AG04449 (cell line): ENCODE results near the gene JUN.

ENCODE experiments used
- CTCF ChIA-PET: fragments of 350-600 bp; formaldehyde crosslinking; extraction: SDS; loops from one replicate; lab custom pipeline; 2021; ENCODE audit warnings: antibody characterized with exemption; lab: Yijun Ruan, JAX
- POLR2A ChIA-PET: fragments of 400-600, 350-600 bp; formaldehyde crosslinking; extraction: SDS; loops from one replicate; lab custom pipeline; 2020; ENCODE audit warnings: antibody characterized with exemption, inconsistent platforms; lab: Yijun Ruan, JAX
- DNase-seq: peaks from one replicate; pipeline ENCODE4 v3.0.0-alpha.2; 2010; ENCODE audit warnings: low read depth, low spot score
- H3K4me3 ChIP-seq: 2 replicates; pipeline ENCODE4 v1.5.1; 2011; ENCODE audit warnings: low read depth, mild to moderate bottlenecking, control low read depth, low read length
- CTCF ChIP-seq: IDR thresholded peaks from one replicate; pipeline ENCODE4 v1.5.1; 2011; ENCODE audit warnings: mild to moderate bottlenecking, moderate library complexity, low read length, control low read depth, inconsistent platforms; ENCODE audit not compliant: insufficient read depth; ENCODE audit errors: missing control alignments

JUN gene

GRCh38 chr1:58783090-58783992 is 506 bp downstream of the JUN start:
- ChIA-PET CTCF (interaction anchor here (0.7 to 1.7 kb wide), 6 partner anchors 44 to 976 kb away, joined by 3 to 4 read pairs (median 3); no protein-coding TSS in a partner anchor), POLR2A (interaction anchor here (0.6 to 2.3 kb wide), 51 partner anchors 10 to 976 kb away, joined by 3 to 15 read pairs (median 5); partner anchors contain the start of gene FGGY)
- DNase-seq: no peak

GRCh38 chr1:58782178-58783089 is 1.4 kb downstream of the JUN start:
- peak; percentile 29 for TF ChIP-seq CTCF
- POLR2A ChIA-PET: interaction anchor here (0.6 to 2.2 kb wide), 13 partner anchors 20 to 956 kb away, joined by 3 to 15 read pairs (median 6); no protein-coding TSS in a partner anchor
- CTCF ChIA-PET: interaction anchor here (0.7 to 3.7 kb wide), 11 partner anchors 18 to 979 kb away, joined by 3 to 11 read pairs (median 3); no protein-coding TSS in a partner anchor
- peak overlapping the region; percentile 95 for H3K4me3 ChIP-seq
- DNase-seq: no peak

More at GRCh38 chr1:58783090-58783992, 506 bp downstream of the JUN start:
- H3K4me3 ChIP-seq: peak overlapping the region; percentile 95
- no peak for TF ChIP-seq CTCF

GRCh38 chr1:58781541-58782177 is 2.2 kb downstream of the JUN start:
- POLR2A ChIA-PET: interaction anchor here (0.5 to 1.6 kb wide), 6 partner anchors 19 to 346 kb away, joined by 3 to 7 read pairs (median 3); no protein-coding TSS in a partner anchor
- peak; percentile 71 for TF ChIP-seq CTCF
- H3K4me3 ChIP-seq: peak overlapping the region; percentile 95
- DNase-seq: no peak
- CTCF ChIA-PET: interaction anchor here (0.8 to 3.7 kb wide), 10 partner anchors 17 to 980 kb away, joined by 3 to 11 read pairs (median 3); no protein-coding TSS in a partner anchor

GRCh38 chr1:58780836-58781452 is 2.9 kb downstream of the JUN start:
- H3K4me3 ChIP-seq: peak overlapping the region; percentile 95
- no peak for TF ChIP-seq CTCF
- CTCF ChIA-PET: interaction anchor here (0.8 to 3.7 kb wide), 9 partner anchors 17 to 980 kb away, joined by 3 to 11 read pairs (median 4); no protein-coding TSS in a partner anchor
- no peak for DNase-seq
- POLR2A ChIA-PET: interaction anchor here (0.5 to 1.6 kb wide), 6 partner anchors 18 to 345 kb away, joined by 3 to 7 read pairs (median 4); no protein-coding TSS in a partner anchor

- ChIA-PET CTCF (interaction anchor here (0.9 to 3.7 kb wide), 4 partner anchors 37 to 919 kb away, joined by 3 to 11 read pairs (median 6); no protein-coding TSS in a partner anchor), POLR2A (interaction anchor here (1.1 to 1.3 kb wide), 3 partner anchors 16 to 346 kb away, joined by 3 to 4 read pairs (median 3); no protein-coding TSS in a partner anchor)
- TF ChIP-seq CTCF: no peak
- no peak for DNase-seq
- H3K4me3 ChIP-seq: peak overlapping the region; percentile 95
Measured at GRCh38 chr1:58780411-58780810, 3.4 kb downstream of the JUN start.
